Body of pancreas (tissue), 4 donors: ENCODE results near the gene HRH3. TPM values are rescaled to one million over a fixed set of nuclear protein-coding genes. Genes with fewer than 3 reads are reported as not detected.
A peak's percentile ranks its signal among the peaks of the same experiment; 100 is the strongest.

Experiments used
- ATAC-seq: fragments of 150-250 bp; one replicate; pipeline ENCODE4 v1.9.1; 2016
- DNase-seq, 4 donors: peaks; one replicate each; pipeline ENCODE4 v3.0.0-alpha.2; 2019
- H3K27ac ChIP-seq, 4 donors: fragments of 200-600 bp; sonication (generic); 1 replicate in 3 of 4; 2 replicates in 1 of 4; pipeline versions ENCODE4 v1.5.1 to v1.6.1; 2016 to 2019; ENCODE audit warnings: mild to moderate bottlenecking in 1 of 4, mixed read lengths in 1 of 4, moderate library complexity in 1 of 4
- H3K27me3 ChIP-seq, 2 donors: fragments of 200-600 bp; sonication (generic); one replicate each; pipeline ENCODE4 v1.6.0; 2016; ENCODE audit warnings: mild to moderate bottlenecking in 1 of 2
- H3K36me3 ChIP-seq, 2 donors: fragments of 200-600 bp; sonication (generic); replicated peaks in 1 of 2; 2 replicates each; pipeline ENCODE4 v1.5.1; 2016; ENCODE audit warnings: low read depth in 2 of 2; ENCODE audit not compliant: insufficient read depth in 1 of 2
- H3K4me1 ChIP-seq: fragments of 200-600 bp; sonication (generic); one replicate; pipeline ENCODE4 v1.6.0; 2016
- H3K4me3 ChIP-seq, 2 donors: fragments of 200-600 bp; sonication (generic); 1 replicate in 1 of 2; 2 replicates in 1 of 2; pipeline ENCODE4 v1.5.1; 2016 to 2019
- H3K9me3 ChIP-seq, 3 donors: fragments of 200-600 bp; sonication (generic); 1 replicate in 2 of 3; 2 replicates in 1 of 3; pipeline ENCODE4 v1.5.1; 2016
- CTCF ChIP-seq, 7 experiments: fragments of 450-650 bp in 4 of 7; fragments of 200-600 bp in 3 of 7; sonication (generic) in 3 of 7; IDR thresholded peaks; one replicate each; pipeline ENCODE4 v1.5.1; 2016 to 2019; ENCODE audit warnings: antibody characterized with exemption in 7 of 7
- POLR2A ChIP-seq, 3 donors: fragments of 450-650 bp; IDR thresholded peaks; one replicate each; pipeline ENCODE4 v1.6.1; 2016; ENCODE audit warnings: antibody characterized with exemption in 3 of 3, mild to moderate bottlenecking in 2 of 3
- WGBS, 2 donors: methylation state at CpG; one replicate each; pipeline ENCODE4 v1.1.5; 2017; 5-methylcytosine and 5-hydroxymethylcytosine counted together
- intact Hi-C: fragments of 100-400 bp; cut with DNase I; formaldehyde crosslinking; loops from one replicate; pipeline ENCODE4 v1.15.1; 2023
- total RNA-seq, 2 donors: library from RNA; depleted of rRNA; stranded (reverse); fragments of >200 nt; gene quantifications; one replicate each; pipeline ENCODE4 v1.1.0, GENCODE V29; 2016

The HRH3 gene
- total RNA-seq, 2 donors from 2014 or later, result 0.33 TPM; not detected in 1

GRCh38 chr20:62222266-62222850, 2.3 kb upstream of the HRH3 start:
- Histone ChIP-seq H3K27ac (no peak overlapping the region), H3K27me3 (peaks cover 0 to 25% of the 10 kb centered on the region in 2 donors), H3K4me1 (peaks cover 23% of the 10 kb centered on the region), H3K4me3 (no peak overlapping the region), H3K36me3 (no peaks in the 10 kb centered on the region), H3K9me3 (no peaks in the 10 kb centered on the region)
- intact Hi-C loops, result no loop called here
- DNase-seq (no peak), ATAC-seq (no peak)
- TF ChIP-seq POLR2A (IDR thresholded peaks at IDR 0.05), result no peak
- 87 to 94% methylated on average over 7 to 17 of the region's 18 CpGs for WGBS, 2 donors

DNA sequence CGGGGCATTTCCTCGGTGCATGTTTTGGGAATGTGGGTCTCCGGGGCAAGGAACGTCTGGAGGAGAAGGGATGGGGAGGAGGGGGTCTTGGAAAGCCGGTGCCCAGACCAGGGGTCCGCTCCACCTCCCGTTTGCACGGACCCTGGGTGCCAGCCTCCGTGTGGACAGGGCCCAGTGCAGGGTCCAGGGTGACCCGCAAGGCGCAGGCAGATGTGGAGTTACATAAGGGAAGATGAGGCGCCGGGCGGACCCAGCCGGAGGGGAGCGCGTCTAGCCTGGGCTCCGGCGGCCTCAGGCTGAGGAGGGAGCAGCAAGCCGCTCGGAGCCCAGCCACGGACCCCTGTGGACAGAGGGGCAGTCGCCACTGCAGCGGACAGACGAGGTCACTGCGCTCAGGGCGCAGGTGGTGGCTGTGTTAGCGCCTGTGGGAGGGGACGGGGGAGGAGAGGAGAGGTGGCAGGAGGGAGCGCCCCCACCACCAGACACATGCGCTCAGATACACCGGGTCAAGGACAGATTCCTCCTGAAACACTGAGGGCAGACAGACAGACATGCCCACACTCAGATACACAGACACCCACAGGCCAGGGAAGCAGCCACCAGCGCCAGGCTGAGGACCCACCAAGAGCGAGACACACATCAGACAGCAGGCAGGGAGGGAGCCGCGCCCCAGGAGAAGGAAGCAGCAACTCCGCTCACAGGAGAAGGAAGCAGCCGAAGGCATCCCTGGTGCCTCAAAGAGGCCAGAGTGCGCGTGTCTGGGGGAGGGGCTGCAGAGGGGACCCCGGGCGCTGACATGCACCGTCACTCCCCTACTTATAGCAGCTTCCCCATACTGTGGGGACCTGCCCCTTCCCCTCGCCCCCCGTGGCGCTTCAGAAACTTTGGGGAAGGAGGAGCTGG, 839 bp upstream of the HRH3 start:
- intact Hi-C loops, result no loop called here
- ATAC-seq, result no peak
- H3K27me3 ChIP-seq, result peaks cover 0 to 27% of the 10 kb centered on the region in 2 donors
- H3K36me3 ChIP-seq, result no peaks in the 10 kb centered on the region
- H3K9me3 ChIP-seq, result no peaks in the 10 kb centered on the region
- no peak overlapping the region for H3K4me3 ChIP-seq
- TF ChIP-seq CTCF (IDR thresholded peaks at IDR 0.05) (no peak), POLR2A (IDR thresholded peaks at IDR 0.05) (no peak)
- peaks cover 19% of the 10 kb centered on the region for H3K4me1 ChIP-seq
- no peak for DNase-seq
- WGBS, 2 donors, result 5 to 9% methylated on average over 22 to 40 of the region's 46 CpGs
- no peak overlapping the region for H3K27ac ChIP-seq

- H3K36me3 ChIP-seq, result no peaks in the 10 kb centered on the region
- intact Hi-C loops, result no loop called here
- WGBS, 2 donors, result 0 to 2% methylated on average over 28 to 82 of the region's 84 CpGs
- TF ChIP-seq POLR2A (IDR thresholded peaks at IDR 0.05) (no peak), CTCF (IDR thresholded peaks at IDR 0.05) (no peak)
- H3K4me3 ChIP-seq, result no peak overlapping the region
- no peak overlapping the region for H3K27ac ChIP-seq
- H3K27me3 ChIP-seq, result peaks cover 0 to 32% of the 10 kb centered on the region in 2 donors
- peaks cover 19% of the 10 kb centered on the region for H3K4me1 ChIP-seq
- peak; percentile 34 for ATAC-seq
- H3K9me3 ChIP-seq, result no peaks in the 10 kb centered on the region
- DNase-seq, result no peak
These were observed 732 bp downstream of the HRH3 start for GRCh38 chr20:62219101-62219991.

- H3K4me1 ChIP-seq, result peaks cover 19% of the 10 kb centered on the region
- ATAC-seq, result no peak
- TF ChIP-seq POLR2A (IDR thresholded peaks at IDR 0.05) (no peak), CTCF (IDR thresholded peaks at IDR 0.05) (no peak)
- WGBS, 2 donors, result 51 to 59% methylated on average over 9 to 34 of the region's 38 CpGs
- peaks cover 0 to 32% of the 10 kb centered on the region in 2 donors for H3K27me3 ChIP-seq
- H3K36me3 ChIP-seq, result no peaks in the 10 kb centered on the region
- intact Hi-C loops, result no loop called here
- H3K27ac ChIP-seq, result no peak overlapping the region
- H3K9me3 ChIP-seq, result no peaks in the 10 kb centered on the region
- DNase-seq, result no peak
- H3K4me3 ChIP-seq, result no peak overlapping the region
These were observed 1.9 kb downstream of the HRH3 start for GRCh38 chr20:62217913-62218773.
